ENCODE data around the gene PARVA. TPM values are rescaled to one million over a fixed set of nuclear protein-coding genes. Genes with fewer than 3 reads are reported as not detected.
A peak's percentile ranks its signal among the peaks of the same experiment; 100 is the strongest.

PARVA gene
- total RNA-seq, 1 experiment from 2014 or later = 37.1 TPM

DNA sequence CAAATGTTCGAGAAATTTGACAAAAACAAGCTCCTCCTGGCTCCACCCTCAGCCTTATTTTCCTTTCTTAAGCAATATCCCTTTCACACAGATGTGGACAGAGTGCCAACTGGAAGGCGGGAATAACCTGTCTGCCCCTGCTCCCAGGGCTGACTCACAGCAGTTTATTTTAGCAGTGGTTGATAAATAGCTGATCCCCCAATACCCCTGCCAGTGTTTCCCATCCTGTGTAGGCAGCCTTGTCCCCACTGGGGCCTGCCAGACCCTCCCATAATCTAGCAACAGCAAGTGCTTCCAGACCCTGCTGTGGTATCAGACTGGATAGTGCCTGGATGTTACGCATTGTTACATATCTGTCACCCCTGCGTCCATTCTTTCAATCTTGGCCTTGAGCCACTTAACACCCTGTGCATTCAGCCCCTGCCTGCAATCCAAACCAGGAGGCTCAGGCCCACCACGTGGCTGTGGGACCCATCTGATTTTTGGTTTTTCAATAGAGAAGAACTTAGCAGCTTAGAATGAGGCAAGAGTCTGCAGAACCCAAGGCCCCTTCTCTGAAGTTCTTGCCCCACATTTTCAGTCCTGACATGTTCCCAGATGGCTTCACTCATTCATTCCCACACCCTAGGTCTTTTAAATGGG lies 53.7 kb downstream of the PARVA start:
- peak; percentile 91 for DNase-seq (ENCODE audit: low spot score)

DNA sequence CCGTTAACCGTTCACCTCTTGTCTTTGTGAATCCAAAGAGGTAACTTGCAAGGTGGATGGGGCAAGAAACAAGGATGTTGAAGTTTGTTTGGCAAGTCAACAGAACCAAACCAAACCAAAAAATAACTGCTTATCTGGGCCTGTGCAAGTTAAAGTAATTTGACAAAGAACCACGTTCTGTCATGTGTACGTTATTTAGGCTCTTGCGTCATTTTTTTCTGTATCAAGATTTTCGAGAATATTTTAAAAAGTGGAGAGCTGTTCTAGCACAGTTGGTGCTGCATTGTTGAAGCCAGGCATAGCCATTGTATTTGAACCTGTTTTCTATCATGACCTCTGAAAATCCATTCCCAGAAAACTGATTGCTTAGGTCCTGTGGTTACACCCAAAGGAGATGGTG lies 55.1 kb downstream of the PARVA start:
- no peak for DNase-seq (ENCODE audit: low spot score)

DNA sequence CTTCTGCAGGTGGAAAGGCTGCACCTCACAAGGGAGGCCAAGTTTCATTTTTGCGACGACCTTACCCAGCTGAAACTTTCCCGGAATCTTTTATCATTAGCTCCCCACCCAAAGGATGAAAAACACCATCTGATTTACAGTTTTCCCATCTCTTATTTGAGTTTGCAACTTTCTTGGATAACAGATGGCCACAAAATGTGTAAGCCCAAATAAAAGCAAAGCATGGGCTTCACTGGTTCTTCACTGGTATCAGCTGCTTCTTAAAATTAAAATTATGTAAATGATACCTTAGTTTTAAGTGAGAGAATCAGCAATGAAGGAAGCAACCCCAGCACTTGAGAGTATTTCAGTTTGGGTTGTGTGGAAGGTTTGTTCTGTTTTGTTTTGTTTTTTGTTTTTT lies 55.8 kb downstream of the PARVA start:
- DNase-seq (ENCODE audit: low spot score) = no peak

DNA sequence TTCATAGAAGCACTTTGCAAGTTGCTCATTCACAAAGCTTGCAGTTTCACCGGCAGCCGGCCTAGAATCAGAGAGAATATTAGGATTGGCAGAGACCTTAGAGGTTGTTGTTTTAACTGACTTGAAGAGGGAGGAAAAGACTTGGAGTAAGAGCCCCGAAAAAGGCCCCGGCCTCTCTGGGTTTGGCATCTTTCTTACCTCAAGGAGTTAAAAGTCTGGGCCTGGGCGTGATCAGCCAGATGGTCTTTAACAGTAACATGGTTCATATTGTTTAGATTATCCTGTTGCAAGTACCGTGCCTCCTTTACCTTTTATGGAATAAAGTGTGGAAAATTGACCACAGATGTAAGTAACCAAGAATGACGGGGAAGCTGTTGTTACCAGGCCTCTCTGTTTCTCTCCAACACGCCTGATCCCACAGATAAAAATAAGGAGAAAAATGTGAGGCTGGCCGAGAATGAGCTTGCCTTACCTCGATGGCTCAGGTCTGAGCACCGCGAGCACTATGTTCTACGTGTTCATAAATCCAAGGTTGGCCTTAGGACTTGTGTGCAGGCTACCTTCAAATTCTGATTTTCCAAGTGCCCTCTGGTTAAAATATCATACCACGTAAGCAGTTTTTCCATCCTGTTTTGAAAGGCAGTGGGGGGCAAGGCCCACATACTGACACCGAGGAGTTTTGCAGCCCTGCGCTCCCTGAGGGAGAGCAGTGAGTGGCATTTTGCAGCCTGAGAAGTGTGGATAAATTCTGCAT lies 56.4 kb downstream of the PARVA start:
- DNase-seq (ENCODE audit: low spot score) = peak; percentile 99

DNA sequence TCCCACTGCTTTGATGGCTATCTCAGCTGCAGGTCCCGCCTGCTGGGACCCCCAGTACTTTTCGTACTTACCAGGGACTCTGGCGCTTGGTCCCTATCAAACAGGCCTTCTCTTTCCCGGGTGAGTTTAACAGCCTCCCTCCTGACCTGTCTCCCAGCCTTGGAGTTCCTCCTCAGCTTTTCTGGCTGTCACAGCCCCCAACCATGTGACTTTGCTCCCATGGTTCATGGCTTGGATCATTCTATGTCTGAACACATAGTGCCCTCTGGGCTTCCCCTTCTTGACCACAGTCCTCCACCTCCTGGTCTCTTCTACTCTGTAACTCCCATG lies 56.9 kb downstream of the PARVA start:
- DNase-seq (ENCODE audit: low spot score) = peak; percentile 42

DNA sequence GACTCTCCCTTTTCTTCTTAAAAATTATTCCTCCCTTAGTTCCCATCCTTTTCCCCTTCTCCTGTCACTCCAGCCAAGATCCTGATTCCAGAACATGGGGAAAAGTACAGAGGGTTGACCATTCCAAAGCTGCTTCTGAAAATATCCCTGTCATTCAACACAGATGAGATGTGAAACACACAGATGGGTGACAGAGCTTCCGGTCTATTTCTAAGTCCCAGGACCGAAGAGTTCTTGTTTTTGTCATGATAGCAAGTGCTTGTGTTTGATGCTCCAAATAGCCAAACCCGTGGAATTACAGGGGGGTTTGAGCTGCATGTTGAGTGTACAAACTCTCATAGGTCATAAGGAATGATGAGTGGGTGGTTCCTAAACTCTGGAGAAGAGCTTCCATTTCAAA lies 57.9 kb downstream of the PARVA start:
- DNase-seq (ENCODE audit: low spot score) = no peak

DNA sequence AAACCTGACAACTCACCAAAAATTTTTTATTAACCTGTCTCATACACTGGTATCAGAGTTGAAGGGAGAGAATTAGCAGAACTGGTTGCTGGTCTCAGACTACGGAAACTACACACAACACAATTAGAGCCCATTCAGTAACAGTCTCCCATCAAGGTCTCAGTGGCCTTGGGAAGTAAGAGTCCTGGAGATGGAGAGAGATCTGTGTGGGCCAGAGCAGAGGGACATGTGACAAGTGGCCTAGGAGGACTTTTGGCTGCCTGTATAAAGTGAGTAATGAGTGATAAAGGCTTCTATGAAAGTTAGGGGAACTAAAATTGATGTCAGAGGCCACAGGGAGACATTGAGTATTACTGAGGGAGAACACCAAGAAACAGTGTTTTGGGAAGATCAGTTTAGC lies 58.9 kb downstream of the PARVA start:
- no peak for DNase-seq (ENCODE audit: low spot score)

DNA sequence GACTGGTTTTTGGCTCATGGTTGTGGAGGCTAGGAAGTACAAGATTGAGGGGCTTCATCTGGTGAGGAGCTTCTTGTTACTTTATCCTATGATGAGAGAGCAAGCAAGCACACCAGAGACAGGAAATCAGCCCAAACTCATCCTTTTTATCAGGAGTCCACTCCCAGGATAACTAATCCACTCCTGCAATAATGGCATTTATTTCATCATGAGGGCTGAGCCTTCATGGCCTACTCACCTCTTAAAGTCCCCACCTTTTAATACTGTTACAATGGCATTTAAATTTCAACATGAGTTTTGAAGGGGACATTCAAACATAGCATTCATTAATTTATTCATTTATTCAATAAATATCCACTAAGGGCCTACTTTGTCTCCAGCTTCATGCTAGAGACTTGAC lies 60.9 kb downstream of the PARVA start:
- no peak for DNase-seq (ENCODE audit: low spot score)

DNA sequence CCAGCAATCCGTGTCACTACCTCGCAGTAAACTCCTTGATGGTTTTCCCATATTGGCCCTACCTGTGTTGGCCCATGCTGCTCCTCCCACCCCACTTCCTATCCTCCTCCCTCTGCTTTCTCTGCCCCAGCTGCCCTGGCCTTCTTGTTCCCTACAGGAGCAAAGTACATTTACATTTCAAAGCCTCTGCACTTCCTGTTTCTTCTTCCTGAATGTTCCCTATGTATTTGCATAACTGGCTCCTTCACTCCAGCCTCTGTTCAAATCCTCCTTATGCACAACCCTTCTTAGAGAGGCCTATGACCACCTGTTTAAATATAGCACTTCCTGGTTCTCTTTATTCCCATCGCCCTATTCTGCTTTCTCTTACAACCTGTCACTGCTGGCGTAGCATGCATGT lies 62.2 kb downstream of the PARVA start:
- DNase-seq (ENCODE audit: low spot score) = no peak

DNA sequence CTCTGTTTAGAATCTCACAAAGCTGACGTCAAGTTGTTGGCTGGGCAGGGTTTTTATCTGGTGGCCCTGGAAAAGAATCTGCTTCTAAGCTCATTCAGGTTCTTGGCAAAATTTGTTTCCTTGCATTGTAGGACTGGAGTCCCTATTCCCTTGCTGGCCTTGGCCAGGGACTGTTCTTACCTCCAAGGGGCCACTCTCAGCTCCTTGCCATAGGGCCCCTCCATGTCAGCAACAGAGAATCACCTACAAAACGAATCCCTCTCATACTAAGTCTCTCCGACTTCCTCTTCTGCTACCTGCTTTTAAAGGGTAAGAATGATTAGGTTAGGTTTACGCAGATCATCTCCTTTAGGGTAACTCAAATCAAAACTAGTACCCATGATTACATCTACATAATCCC lies 63.2 kb downstream of the PARVA start:
- no peak for DNase-seq (ENCODE audit: low spot score)

DNA sequence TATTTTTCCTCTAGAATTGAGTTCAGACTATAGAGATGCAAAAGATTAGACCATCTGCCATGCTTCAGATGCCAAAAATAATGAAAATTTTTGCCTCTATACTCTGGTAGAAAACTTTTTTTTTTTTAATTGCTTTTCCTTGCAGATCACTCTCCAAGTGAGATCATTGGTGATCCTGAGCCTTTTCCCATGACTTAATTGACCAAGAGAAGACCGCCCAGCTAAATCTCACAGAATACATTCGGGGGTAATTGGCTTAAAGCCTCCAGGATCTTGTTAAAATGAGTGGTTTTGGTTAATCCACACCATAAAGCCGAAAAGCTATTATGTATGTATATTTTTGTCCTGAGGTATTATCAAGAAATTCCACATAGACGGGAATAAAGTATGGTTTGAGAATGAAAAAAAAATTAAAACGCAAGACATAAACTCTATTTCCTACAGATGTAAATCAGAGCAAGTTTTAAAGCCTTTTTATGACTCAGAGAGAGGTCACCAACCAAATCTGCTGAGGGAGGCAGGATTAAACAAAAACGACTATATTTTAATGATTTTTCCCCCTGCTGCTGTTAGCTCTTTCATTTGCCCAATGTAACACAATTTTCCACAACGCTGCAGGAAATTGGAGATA lies 64.0 kb downstream of the PARVA start:
- DNase-seq (ENCODE audit: low spot score) = no peak

DNA sequence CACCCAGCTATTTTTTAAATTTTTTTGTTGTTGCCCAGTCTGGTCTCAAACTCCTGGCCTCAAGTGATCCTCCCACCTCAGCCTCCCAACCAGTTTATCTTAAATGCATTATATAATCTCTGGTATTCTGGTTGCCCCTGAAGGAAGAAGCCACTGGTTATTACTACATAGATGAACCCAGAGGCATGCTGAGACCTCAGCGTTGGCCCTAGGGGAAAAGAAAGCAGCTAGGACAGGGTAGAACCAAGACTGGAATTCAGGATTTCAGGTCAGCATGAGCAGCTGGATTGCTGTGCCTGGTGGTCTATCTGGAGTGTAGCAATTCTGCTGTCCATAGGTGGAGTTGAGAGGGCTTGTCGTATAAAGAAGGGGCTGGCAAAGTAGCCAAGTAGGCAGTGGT lies 67.2 kb downstream of the PARVA start:
- no peak for DNase-seq (ENCODE audit: low spot score)

DNA sequence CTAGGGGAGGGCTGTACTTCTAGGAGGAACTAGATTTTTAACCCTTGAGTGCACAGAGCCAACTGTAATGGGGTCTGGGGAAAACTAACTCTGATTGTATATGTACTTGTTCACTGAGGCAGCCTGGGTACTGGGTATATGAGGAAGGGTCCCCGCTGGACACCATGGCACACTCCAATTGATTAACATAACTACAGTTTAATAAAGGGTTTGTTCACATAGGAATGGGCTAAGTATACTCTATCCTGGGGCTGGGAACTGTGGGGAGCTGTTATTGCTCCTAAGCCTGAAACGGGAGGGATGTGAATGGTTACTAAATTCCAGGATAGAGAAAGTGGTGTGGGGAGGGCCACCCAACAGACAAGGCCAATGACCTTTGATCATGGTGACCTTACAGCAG lies 67.6 kb downstream of the PARVA start:
- no peak for DNase-seq (ENCODE audit: low spot score)

DNA sequence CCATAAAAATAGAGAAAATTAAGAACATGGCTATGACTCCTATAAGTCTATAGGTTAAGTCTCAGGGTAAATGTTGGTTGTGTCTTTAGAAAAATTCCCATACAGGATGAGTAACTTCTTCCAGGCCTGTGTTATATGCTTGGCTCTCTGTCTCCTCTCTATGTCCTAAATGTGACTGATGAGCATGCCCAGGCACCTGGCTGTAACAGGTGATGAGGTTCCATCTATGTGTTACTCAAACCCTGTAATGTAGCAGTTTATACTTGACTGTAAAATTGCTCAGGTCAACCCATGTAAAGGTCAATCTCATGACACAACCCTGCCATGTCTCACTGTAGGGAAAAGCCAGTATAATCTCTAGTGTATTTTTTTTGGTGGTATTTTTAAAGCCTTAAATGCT lies 69.5 kb downstream of the PARVA start:
- DNase-seq (ENCODE audit: low spot score) = no peak

DNA sequence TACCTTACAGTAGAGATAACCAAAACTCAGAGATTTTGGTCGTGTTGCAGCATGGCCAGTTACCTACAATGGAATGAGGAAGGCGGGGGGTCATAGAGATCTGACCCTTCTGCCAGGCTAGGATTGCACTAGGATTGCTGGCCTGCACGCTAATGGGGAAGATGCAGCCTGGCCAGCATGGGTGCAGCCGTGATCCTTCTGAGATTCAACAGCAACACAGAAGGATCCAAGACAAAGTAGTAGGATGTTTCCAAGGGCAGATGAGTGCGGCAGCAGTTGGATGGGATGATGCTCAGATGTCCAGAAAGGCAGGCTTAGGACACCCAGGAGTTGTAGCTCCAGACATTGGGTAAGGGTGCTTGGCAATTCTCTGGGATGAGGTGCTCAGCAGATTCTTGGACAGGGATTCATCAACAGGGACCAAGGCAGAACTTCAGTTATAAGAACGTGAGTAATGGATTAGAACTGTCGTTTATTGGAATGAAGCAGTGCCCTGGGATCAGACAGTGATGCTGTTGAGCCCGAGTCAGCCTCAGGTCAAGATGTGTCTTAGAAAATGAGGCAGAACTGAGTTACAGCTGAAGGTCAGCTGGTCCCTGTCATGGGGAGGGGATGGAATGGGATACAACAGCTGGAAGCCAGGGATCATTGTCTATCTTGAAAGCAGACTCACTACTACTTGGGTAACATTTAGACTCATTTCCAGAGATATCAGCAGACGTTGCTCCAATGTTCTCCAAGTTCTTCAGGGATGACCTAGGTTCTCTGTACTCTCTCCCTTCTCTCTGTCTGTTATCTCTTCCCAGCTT lies 71.0 kb downstream of the PARVA start:
- DNase-seq (ENCODE audit: low spot score) = no peak

DNA sequence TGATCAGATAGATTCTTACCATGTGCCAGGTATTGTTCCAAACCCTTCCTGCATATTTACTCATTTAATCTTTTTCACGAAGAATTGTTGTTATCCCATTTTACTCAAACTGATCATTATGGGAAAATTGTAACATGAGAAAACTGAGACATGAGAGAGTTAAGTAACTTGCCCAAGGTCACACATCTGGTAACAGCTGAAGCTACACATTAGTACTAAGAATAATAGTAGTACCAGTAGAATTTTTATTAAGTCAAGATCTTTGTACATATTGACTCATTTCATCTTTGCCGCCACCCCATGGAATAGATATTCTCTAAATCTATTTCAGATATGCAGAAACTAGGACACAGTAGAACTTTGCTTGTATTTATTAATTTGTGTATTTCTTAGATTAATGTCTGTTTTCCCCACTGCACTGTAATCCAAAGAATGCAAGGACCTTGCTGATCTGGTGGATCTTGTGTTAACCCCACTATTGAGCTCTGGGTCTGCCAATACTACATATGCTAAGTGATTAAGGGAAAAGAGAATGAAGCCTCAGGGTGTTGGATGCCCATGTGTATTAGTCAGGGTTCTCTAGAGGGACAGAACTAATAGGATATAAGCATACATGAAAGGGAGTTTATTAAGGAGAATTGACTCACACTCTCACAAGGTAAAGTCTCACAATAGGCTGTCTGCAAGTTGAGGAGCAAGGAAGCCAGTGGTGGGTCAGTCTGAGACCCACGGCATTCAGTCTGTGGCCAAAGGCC lies 72.8 kb downstream of the PARVA start:
- DNase-seq (ENCODE audit: low spot score) = no peak

DNA sequence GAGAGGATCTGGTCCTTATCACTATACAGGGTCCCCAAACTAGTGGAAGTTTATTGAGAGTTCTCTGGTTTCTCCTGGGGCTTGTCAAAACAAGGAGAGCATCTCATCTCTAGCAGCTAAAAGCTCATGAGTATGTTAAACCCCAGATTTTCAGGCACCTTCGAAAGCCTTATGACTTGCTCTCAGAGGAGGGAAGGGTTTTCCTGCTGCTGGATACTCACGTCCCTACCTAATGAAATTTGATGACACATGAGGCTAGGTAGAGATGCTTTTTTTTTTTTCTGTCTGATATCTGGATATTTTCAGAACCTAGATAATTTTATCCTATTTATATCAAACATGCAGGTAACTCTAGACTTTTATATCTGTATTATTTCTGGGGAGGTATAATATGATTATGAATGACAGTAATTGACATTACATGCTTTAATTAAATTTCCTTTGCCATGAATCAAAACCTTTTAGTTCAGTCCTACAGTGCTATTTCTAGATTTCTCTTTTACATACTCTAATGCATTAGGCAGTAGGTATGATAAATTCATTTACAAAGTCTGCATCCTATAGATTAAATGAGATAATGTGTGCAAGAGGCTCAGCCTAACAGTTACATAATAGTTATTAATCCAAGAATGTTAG lies 73.9 kb downstream of the PARVA start:
- no peak for DNase-seq (ENCODE audit: low spot score)

DNA sequence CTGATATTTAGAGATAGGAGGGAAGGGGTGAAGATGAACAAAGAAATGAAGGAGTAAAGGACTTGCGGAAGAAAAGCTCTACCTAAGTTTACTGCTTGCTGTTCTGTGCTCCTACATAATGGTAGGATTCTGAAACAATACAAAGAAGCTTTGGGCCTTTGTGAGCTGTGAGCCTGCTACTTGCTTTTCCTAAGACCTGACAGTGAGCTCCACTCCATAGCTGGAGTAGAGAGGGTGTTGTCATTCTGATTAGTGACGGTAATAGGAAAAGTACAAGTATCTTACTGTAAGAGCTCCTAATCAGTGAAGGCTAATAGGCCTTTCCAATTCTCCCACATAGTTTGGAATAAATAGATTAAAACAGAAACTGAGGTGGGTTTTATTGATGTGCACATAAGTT lies 75.9 kb downstream of the PARVA start:
- no peak for DNase-seq (ENCODE audit: low spot score)

DNA sequence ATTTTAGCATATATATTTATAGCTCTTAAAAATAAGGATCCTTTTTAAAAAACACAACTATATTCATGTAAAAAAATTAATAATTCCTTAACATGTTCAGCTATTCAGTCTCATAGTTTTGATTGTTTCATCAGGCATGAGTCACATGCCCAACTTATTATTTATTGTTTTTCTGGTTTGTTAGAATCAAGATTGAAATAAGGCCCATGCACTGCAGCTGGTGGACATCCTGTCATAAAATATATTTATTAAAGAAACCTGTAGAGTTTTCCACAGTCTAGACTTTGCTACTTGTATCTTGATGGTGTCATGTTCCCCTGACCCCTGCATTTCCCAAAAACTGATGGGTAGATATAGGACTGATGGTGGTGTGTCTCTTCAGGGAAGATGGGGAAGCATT lies 77.4 kb downstream of the PARVA start:
- DNase-seq (ENCODE audit: low spot score) = no peak

DNA sequence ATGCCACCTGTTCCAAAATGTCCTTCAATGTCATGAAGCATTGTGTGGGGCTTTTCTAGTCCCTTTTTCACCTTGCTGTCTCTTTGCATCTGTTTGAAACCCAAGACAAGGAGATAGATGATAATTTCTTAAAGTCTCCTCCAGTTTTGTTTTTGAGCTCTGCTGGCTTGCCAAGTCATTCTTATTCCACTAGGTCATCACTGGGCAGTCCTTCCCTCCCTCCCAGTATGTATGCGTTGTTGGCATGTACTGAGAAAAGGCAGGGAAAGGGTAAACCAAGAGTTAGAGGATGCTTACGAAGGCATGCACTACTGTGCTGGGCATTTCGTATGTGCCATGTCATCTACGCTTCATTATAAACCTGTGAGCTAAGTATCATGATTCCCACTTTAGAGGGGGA lies 78.6 kb downstream of the PARVA start:
- DNase-seq (ENCODE audit: low spot score) = no peak
